PFSK-1 (cell line): ENCODE data around the gene TBC1D2.

Experiments used
- POLR2AphosphoS5 ChIP-seq: IDR thresholded peaks from 2 replicates; pipeline ENCODE4 v1.6.1; 2012; ENCODE audit warnings: low read depth, mild to moderate bottlenecking, control low read depth, low read length, moderate library complexity
- REST ChIP-seq, 2 experiments: IDR thresholded peaks; 2 replicates each; pipeline versions ENCODE4 v1.6.1 to v1.8.0; 2011 to 2012; ENCODE audit warnings: low read depth in 2 of 2, low read length in 2 of 2, control low read depth in 1 of 2, inconsistent platforms in 1 of 2, mild to moderate bottlenecking in 1 of 2, moderate library complexity in 1 of 2; ENCODE audit not compliant: insufficient read depth in 1 of 2
- SIN3A ChIP-seq: IDR thresholded peaks from 2 replicates; pipeline ENCODE4 v1.6.1; 2012; ENCODE audit warnings: mild to moderate bottlenecking, low read length, moderate library complexity, borderline replicate concordance; ENCODE audit not compliant: insufficient read depth

DNA sequence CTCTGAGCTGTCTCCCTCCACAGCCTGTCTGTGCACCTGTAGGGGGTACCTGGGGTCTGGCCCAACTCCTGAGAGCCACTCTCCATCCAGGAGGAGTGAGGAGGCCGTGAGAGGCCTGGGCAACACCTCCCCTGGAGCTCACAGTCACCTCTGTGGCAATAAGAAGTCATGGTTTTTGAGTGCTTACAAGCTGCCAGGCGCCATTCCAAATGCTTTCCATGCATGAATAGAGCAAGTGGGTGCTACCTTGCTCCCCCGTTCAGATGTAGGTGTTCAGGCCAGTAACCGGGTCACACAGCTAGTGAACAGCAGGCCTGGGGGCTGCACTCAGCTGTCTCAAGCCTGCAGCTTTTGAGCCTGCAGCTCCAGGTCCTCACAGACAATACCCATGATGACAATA lies 93.6 kb downstream of the TBC1D2 start:
- TF ChIP-seq POLR2AphosphoS5 (no peak), SIN3A (no peak), REST (IDR thresholded peaks at IDR 0.05; ENCODE audit: insufficient read depth in 1 of 2, low read depth in 2 of 2, low read length in 2 of 2) (no peak)
